Measurements from ENCODE around the gene MS4A1. TPM values are rescaled to one million over a fixed set of nuclear protein-coding genes. Genes with fewer than 3 reads are reported as not detected.

MS4A1 gene
- total RNA-seq, 1 experiment from 2014 or later: not detected

- Histone ChIP-seq H2BK20ac (ENCODE audit: low read depth, low read length, poor library complexity, severe bottlenecking) (no peak overlapping the region), H3K4ac (ENCODE audit: low read depth, low read length) (no peak overlapping the region), H4K5ac (ENCODE audit: insufficient read length, low read depth, low read length) (no peak overlapping the region), H2AFZ (ENCODE audit: low read length) (no peak overlapping the region), H4K91ac (ENCODE audit: insufficient read length, low read depth, low read length) (no peak overlapping the region), H2BK15ac (ENCODE audit: low read depth, low read length) (no peak overlapping the region), H2BK12ac (ENCODE audit: insufficient read length, low read depth, low read length) (no peak overlapping the region), H3K79me1 (ENCODE audit: insufficient read depth, low read depth, low read length, poor library complexity, severe bottlenecking) (no peaks in the 10 kb centered on the region), H3K4me1 (ENCODE audit: insufficient read depth, low read length) (no peaks in the 10 kb centered on the region), H3K23me2 (ENCODE audit: insufficient read length, low read depth, low read length, poor library complexity, severe bottlenecking) (no peaks in the 10 kb centered on the region), H3T11ph (ENCODE audit: low read length) (no peak overlapping the region), H3K27ac (ENCODE audit: insufficient read length, low read depth, low read length) (no peak overlapping the region), H3K9ac (ENCODE audit: extremely low read depth, insufficient read length, low read length) (no peak overlapping the region), H4K20me1 (ENCODE audit: control insufficient read depth, insufficient read depth, insufficient read length) (no peaks in the 10 kb centered on the region), H3K14ac (ENCODE audit: insufficient read depth, low read length) (no peak overlapping the region), H2BK120ac (ENCODE audit: low read depth, low read length, poor library complexity, severe bottlenecking) (no peak overlapping the region), H3K56ac (ENCODE audit: insufficient read length, low read depth, low read length) (no peak overlapping the region), H4K8ac (replicated peaks; ENCODE audit: insufficient read length, low read depth, low read length) (no peak overlapping the region), H3K79me2 (ENCODE audit: insufficient read depth, low read length) (no peaks in the 10 kb centered on the region), H3K27me3 (ENCODE audit: insufficient read depth, low read length) (no peaks in the 10 kb centered on the region), H3K18ac (ENCODE audit: insufficient read length, low read depth, low read length) (no peak overlapping the region), H2BK5ac (ENCODE audit: insufficient read length, low read length) (no peak overlapping the region), H3K9me3 (ENCODE audit: control insufficient read depth, low read depth, low read length) (no peaks in the 10 kb centered on the region), H2AK5ac (ENCODE audit: insufficient read length, low read length) (no peak overlapping the region), H3K4me2 (ENCODE audit: insufficient read depth, insufficient read length, low read length) (no peak overlapping the region), H3K23ac (ENCODE audit: insufficient read length, low read depth, low read length) (no peak overlapping the region)
- Mint-ChIP-seq H3K9me3 (no peaks in the 10 kb centered on the region), H3K27ac (no peak overlapping the region), H3K4me1 (no peaks in the 10 kb centered on the region), H3K36me3 (ENCODE audit: insufficient read depth in 1 of 3, low read depth in 3 of 3) (no peaks in the 10 kb centered on the region), H3K4me3 (no peak overlapping the region), H3K27me3 (ENCODE audit: low read depth) (no peaks in the 10 kb centered on the region)
- TF ChIP-seq, protein P1, sequence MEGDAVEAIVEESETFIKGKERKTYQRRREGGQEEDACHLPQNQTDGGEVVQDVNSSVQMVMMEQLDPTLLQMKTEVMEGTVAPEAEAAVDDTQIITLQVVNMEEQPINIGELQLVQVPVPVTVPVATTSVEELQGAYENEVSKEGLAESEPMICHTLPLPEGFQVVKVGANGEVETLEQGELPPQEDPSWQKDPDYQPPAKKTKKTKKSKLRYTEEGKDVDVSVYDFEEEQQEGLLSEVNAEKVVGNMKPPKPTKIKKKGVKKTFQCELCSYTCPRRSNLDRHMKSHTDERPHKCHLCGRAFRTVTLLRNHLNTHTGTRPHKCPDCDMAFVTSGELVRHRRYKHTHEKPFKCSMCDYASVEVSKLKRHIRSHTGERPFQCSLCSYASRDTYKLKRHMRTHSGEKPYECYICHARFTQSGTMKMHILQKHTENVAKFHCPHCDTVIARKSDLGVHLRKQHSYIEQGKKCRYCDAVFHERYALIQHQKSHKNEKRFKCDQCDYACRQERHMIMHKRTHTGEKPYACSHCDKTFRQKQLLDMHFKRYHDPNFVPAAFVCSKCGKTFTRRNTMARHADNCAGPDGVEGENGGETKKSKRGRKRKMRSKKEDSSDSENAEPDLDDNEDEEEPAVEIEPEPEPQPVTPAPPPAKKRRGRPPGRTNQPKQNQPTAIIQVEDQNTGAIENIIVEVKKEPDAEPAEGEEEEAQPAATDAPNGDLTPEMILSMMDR (conservative IDR thresholded peaks at IDR 0.05): no peak; the same call in 2 of the 3 replicates
- DNase-seq: no peak
- no CpG with 5 or more reads among the region's 2 CpGs for WGBS (ENCODE audit: extremely low coverage, insufficient read length, low lambda C conversion rate)
Observed at GRCh38 chr11:60469723-60470122, 14.1 kb downstream of the MS4A1 start.

All from H9 (cell line).